HG02884 (cell line): Measurements from ENCODE around the gene RPL29.

Experiments used
- ATAC-seq: cut with Tn5 transposase; IDR thresholded peaks from one replicate; pipeline ENCODE4 v1.9.1; 2021; ENCODE audit warnings: mild to moderate bottlenecking, moderate library complexity; ENCODE audit not compliant: unreplicated experiment

The RPL29 gene

DNA sequence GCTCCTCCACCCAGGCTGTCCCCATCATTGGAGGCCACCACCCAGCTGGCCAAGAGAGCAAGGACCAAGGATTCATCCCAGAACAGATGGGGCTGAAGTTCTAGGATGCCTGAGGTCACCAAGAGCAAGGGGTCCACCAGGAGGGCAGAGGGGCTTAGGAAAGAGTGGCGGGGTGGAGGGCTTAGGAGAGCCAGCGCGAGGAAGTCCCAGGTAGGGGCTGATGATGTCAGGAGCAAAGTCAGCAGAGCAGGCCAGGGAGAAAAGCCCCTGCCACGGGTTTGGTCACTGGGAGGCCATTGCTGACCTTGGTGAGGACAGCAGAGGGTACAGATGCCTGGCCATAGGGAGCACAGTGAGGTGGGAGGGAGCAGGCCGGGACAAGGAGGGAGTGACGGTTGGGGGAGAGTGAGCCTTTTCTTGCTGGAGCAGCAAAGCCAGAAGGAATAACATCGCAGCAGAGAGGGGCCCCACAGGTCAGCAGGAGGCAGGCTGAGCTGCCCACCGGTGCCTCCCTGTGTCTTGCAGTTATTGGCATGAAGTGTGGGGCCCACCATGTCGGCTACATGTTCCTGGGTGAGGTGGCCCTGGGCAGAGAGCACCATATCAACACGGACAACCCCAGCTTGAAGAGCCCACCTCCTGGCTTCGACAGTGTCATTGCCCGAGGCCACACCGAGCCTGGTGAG is 48.3 kb downstream of the RPL29 start:
- no peak for ATAC-seq

DNA sequence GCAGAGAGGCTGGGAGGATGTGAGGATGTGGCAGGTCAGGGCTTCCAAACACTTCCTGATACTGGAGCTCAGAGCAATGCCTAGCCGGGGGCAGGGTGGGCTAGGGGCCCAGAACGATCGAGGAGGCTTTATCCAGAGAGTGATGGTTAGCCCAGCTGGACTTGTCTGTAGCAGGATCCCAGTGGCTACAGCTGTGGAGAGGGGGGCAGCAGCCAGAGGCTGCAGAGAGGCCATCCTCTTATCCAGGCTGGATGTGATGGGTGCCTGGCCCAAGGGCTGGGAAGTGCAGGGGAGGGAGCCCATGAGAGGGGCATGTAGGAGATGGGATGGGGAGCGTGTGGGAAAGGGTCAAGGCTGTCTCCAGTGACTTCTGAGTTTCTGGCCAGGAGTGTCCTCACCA is 48.9 kb downstream of the RPL29 start:
- ATAC-seq = no peak

DNA sequence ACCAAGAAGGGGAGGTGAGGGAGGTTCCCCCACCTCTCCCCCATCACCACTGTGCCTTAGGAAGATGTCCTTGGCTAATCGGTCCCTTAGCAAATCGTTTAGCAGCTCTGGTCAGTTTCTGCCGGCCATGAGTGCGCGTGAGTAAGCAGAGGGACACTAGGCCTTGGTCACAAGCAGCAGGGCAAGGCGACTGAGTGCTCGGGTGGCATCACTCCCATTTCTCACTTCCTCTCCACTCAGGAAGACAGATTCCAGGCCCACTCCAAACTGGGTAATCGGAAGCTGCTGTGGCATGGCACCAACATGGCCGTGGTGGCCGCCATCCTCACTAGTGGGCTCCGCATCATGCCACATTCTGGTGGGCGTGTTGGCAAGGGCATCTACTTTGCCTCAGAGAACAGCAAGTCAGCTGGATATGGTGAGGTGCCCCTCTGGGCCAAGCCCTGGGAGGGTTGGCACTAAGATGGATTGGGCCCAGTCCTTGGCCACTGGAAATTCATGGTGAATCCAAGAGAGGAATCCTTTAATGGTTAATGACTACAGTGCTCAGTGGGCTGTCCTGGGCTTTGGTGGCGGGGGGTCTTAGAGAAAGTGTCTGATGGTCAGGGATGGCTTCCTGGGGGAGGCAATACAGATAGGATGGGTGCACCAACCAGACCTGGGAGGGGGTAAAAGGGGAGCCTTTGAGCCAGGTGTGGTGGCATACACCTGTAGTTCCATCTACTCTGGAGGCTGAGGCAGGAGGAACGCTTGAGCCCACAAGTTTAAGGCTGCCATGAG is 49.6 kb downstream of the RPL29 start:
- ATAC-seq = no peak

DNA sequence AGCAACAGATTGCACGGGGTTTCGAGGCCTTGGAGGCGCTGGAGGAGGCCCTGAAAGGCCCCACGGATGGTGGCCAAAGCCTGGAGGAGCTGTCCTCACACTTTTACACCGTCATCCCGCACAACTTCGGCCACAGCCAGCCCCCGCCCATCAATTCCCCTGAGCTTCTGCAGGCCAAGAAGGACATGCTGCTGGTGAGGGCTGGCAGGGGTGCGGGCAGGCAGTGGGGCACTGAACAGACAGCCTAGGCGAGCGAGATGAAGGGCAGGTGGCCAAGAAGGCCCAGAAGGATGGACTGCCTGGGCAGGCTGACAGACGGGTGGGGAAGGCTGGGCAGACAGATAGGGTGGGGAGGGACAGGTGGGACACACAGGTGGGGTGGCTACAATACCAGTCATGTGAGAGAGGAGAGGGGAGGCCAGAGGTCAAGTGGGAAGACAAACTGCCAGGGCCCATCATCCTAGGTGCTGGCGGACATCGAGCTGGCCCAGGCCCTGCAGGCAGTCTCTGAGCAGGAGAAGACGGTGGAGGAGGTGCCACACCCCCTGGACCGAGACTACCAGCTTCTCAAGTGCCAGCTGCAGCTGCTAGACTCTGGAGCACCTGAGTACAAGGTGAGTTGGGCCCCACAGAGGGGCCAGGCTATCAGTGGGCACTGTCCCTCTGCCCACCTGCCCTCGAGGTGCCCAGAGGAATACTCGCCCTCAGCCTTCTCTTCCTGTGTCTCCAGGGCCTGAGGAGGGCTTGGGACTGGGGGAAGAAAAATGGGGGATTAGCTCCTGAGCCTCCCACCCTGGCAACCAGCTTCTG is 50.5 kb downstream of the RPL29 start:
- no peak for ATAC-seq

DNA sequence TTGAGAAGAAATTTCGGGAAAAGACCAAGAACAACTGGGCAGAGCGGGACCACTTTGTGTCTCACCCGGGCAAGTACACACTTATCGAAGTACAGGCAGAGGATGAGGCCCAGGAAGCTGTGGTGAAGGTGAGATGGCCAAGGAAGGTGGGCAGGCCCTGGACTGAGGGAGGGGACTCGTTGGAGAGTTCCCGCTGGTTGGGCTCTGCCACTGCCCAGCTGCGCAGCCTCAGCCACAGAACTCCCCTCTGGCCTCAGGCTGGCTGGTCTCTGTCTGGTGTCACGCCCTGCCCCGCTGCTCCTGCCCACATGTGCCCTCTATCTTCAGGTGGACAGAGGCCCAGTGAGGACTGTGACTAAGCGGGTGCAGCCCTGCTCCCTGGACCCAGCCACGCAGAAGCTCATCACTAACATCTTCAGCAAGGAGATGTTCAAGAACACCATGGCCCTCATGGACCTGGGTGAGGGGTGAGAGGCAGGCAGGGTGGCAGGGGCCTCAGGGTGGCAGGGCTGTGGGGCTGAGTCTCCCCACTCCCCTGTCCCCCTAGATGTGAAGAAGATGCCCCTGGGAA is 51.2 kb downstream of the RPL29 start:
- no peak for ATAC-seq
